H1 (cell line): ENCODE measurements around the gene ATP13A2. TPM values are rescaled to one million over a fixed set of nuclear protein-coding genes. Genes with fewer than 3 reads are reported as not detected.

Experiments
- CTCF ChIA-PET: fragments of 300-600 bp; sonication (Branson Sonifier 250); formaldehyde crosslinking; loops from one replicate; lab custom pipeline; 2021; ENCODE audit not compliant: partially characterized antibody; lab: Charles Lee
- POLR2A ChIA-PET: fragments of 300-600 bp; sonication (Branson Sonifier 250); formaldehyde crosslinking; loops from one replicate; lab custom pipeline; 2021; ENCODE audit warnings: inconsistent platforms; ENCODE audit not compliant: partially characterized antibody; lab: Charles Lee
- DNase-seq, 2 experiments: peaks; one replicate each; pipeline versions ENCODE4 v3.0.0 to v3.0.0-alpha.2; 2010 to 2022; ENCODE audit warnings: low spot score in 2 of 2, low read depth in 1 of 2, mixed read lengths in 1 of 2
- FAIRE-seq: peaks from 2 replicates; lab custom pipeline; 2011; peaks lifted over from hg19 to GRCh38; lab: Jason Lieb, UNC
- H2AFZ ChIP-seq: 2 replicates; pipeline ENCODE4 v1.8.1; 2012; ENCODE audit warnings: low read length, inconsistent platforms
- H2AK5ac ChIP-seq: 2 replicates; pipeline ENCODE4 v1.6.1; 2013; ENCODE audit warnings: low read depth, low read length
- H2BK120ac ChIP-seq: replicated peaks from 2 replicates; pipeline ENCODE3; 2013; ENCODE audit warnings: low read depth, low read length, inconsistent platforms
- H2BK12ac ChIP-seq: 2 replicates; pipeline ENCODE4 v1.6.1; 2013; ENCODE audit warnings: low read depth, low read length
- H2BK15ac ChIP-seq: 2 replicates; pipeline ENCODE4 v1.6.1; 2013; ENCODE audit warnings: low read length
- H2BK20ac ChIP-seq: 2 replicates; pipeline ENCODE4 v1.6.1; 2013; ENCODE audit warnings: low read length
- H2BK5ac ChIP-seq: 2 replicates; pipeline ENCODE4 v1.6.1; 2013; ENCODE audit warnings: low read depth, low read length
- H3K14ac ChIP-seq: 2 replicates; pipeline ENCODE4 v1.6.1; 2013; ENCODE audit warnings: inconsistent platforms; ENCODE audit not compliant: insufficient read length
- H3K18ac ChIP-seq: 2 replicates; pipeline ENCODE4 v1.6.1; 2013; ENCODE audit warnings: low read length; ENCODE audit errors: extremely low read depth
- H3K23ac ChIP-seq: 2 replicates; pipeline ENCODE4 v1.6.1; 2013; ENCODE audit warnings: inconsistent platforms; ENCODE audit not compliant: insufficient read length
- H3K23me2 ChIP-seq: 2 replicates; pipeline ENCODE4 v1.6.1; 2013; ENCODE audit warnings: low read depth, low read length
- H3K27ac ChIP-seq: 2 replicates; pipeline ENCODE4 v1.6.1; 2011; ENCODE audit warnings: low read depth, low read length, inconsistent platforms
- H3K27me3 ChIP-seq, 4 experiments: replicated peaks in 1 of 4; 1 replicate in 1 of 4; 2 replicates in 3 of 4; pipeline versions ENCODE4 v1.6.1 to v1.8.1; 2011 to 2013; ENCODE audit warnings: low read length in 3 of 4, mild to moderate bottlenecking in 3 of 4, inconsistent platforms in 2 of 4, mixed read lengths in 2 of 4, moderate library complexity in 1 of 4; ENCODE audit not compliant: control insufficient read depth in 3 of 4, insufficient read depth in 3 of 4; ENCODE audit errors: extremely low read depth in 1 of 4
- H3K36me3 ChIP-seq, 4 experiments: 2 replicates each; pipeline versions ENCODE4 v1.6.1 to v1.8.1; 2011 to 2013; ENCODE audit warnings: mild to moderate bottlenecking in 4 of 4, low read length in 3 of 4, moderate library complexity in 2 of 4, control low read depth in 1 of 4, inconsistent platforms in 1 of 4; ENCODE audit not compliant: insufficient read depth in 4 of 4, control insufficient read depth in 2 of 4
- H3K4ac ChIP-seq: replicated peaks from 2 replicates; pipeline ENCODE3; 2013; ENCODE audit warnings: low read length, low read depth, mixed read lengths, inconsistent platforms; ENCODE audit not compliant: insufficient read length
- H3K4me1 ChIP-seq, 4 experiments: replicated peaks in 1 of 4; 1 replicate in 1 of 4; 2 replicates in 3 of 4; pipeline versions ENCODE4 v1.6.1 to v1.8.1; 2011 to 2013; ENCODE audit warnings: low read length in 3 of 4, inconsistent platforms in 2 of 4, mixed read lengths in 1 of 4; ENCODE audit not compliant: insufficient read depth in 4 of 4, control insufficient read depth in 3 of 4
- H3K4me2 ChIP-seq, 2 experiments: 2 replicates each; pipeline versions ENCODE4 v1.6.1 to v1.8.1; 2011 to 2013; ENCODE audit warnings: low read depth in 2 of 2, low read length in 2 of 2, control low read depth in 1 of 2, inconsistent platforms in 1 of 2, mild to moderate bottlenecking in 1 of 2; ENCODE audit not compliant: insufficient read depth in 1 of 2
- H3K4me3 ChIP-seq, 4 experiments: fragments of 200-600, 300-600 bp in 1 of 4; sonication (generic), shearing (Covaris generic), sonication (Bioruptor Twin) in 1 of 4; 2 replicates each; pipeline versions ENCODE4 v1.5.1 to v1.8.1; 2011 to 2016; ENCODE audit warnings: low read length in 4 of 4, low read depth in 3 of 4, control low read depth in 2 of 4, inconsistent platforms in 2 of 4, mild to moderate bottlenecking in 2 of 4, mixed read lengths in 1 of 4, moderate library complexity in 1 of 4; ENCODE audit not compliant: insufficient read depth in 2 of 4; ENCODE audit errors: extremely low read depth in 1 of 4
- H3K56ac ChIP-seq: replicated peaks from 2 replicates; pipeline ENCODE3; 2013; ENCODE audit warnings: low read depth, mild to moderate bottlenecking, mixed read lengths, low read length, inconsistent platforms; ENCODE audit not compliant: insufficient read length
- H3K79me1 ChIP-seq: 2 replicates; pipeline ENCODE4 v1.6.1; 2013; ENCODE audit warnings: low read depth, low read length, control low read depth
- H3K79me2 ChIP-seq, 2 experiments: 2 replicates each; pipeline versions ENCODE4 v1.6.1 to v1.8.1; 2012 to 2013; ENCODE audit warnings: low read length in 2 of 2, mild to moderate bottlenecking in 2 of 2, inconsistent platforms in 1 of 2; ENCODE audit not compliant: insufficient read depth in 2 of 2, control insufficient read depth in 1 of 2
- H3K9ac ChIP-seq, 4 experiments: replicated peaks in 1 of 4; 1 replicate in 1 of 4; 2 replicates in 3 of 4; pipeline versions ENCODE4 v1.6.1 to v1.8.1; 2011 to 2013; ENCODE audit warnings: low read depth in 3 of 4, low read length in 3 of 4, control low read depth in 2 of 4, mild to moderate bottlenecking in 2 of 4, moderate library complexity in 2 of 4, inconsistent platforms in 1 of 4; ENCODE audit errors: extremely low read depth in 1 of 4
- H3K9me3 ChIP-seq, 2 experiments: 2 replicates each; pipeline versions ENCODE4 v1.6.1 to v1.8.1; 2012 to 2013; ENCODE audit warnings: mild to moderate bottlenecking in 2 of 2, moderate library complexity in 2 of 2, control low read depth in 1 of 2, inconsistent platforms in 1 of 2, low read depth in 1 of 2, low read length in 1 of 2, mixed read lengths in 1 of 2; ENCODE audit not compliant: insufficient read depth in 2 of 2
- H4K20me1 ChIP-seq, 2 experiments: replicated peaks in 1 of 2; 2 replicates each; pipeline versions ENCODE3 to v1.8.1; 2011 to 2013; ENCODE audit warnings: inconsistent platforms in 2 of 2, low read length in 2 of 2, mild to moderate bottlenecking in 1 of 2; ENCODE audit not compliant: insufficient read depth in 2 of 2, control insufficient read depth in 1 of 2
- H4K5ac ChIP-seq: 2 replicates; pipeline ENCODE4 v1.6.1; 2013; ENCODE audit warnings: low read length, low read depth, mixed read lengths, inconsistent platforms; ENCODE audit not compliant: insufficient read length
- H4K8ac ChIP-seq: 2 replicates; pipeline ENCODE4 v1.8.0; 2013; ENCODE audit warnings: mild to moderate bottlenecking, moderate library complexity, low read length, inconsistent platforms; ENCODE audit not compliant: insufficient read depth; ENCODE audit errors: extremely low read depth
- H4K91ac ChIP-seq: replicated peaks from 2 replicates; pipeline ENCODE3; 2013; ENCODE audit warnings: low read length, mixed read lengths, inconsistent platforms; ENCODE audit not compliant: insufficient read length
- GABPA ChIP-seq: IDR thresholded peaks from 2 replicates; pipeline ENCODE4 v1.6.1; 2011; ENCODE audit warnings: mild to moderate bottlenecking, low read length, moderate library complexity, borderline replicate concordance; ENCODE audit not compliant: insufficient read depth
- RFX5 ChIP-seq: IDR thresholded peaks from 2 replicates; pipeline ENCODE4 v1.6.1; 2011; ENCODE audit warnings: low read depth, low read length, improper control_type of control experiment, borderline replicate concordance
- TEAD4 ChIP-seq: IDR thresholded peaks from 2 replicates; pipeline ENCODE4 v1.6.1; 2012; ENCODE audit warnings: low read depth, low read length, inconsistent platforms, mixed read lengths
- WGBS, 2 experiments: shearing (Covaris generic) in 1 of 2; methylation state at CpG; one replicate each; pipeline versions ENCODE4 v1.1.6 to v1.1.7; 2013 to 2015; ENCODE audit warnings: low lambda C conversion rate in 2 of 2, mixed read lengths in 2 of 2, inconsistent platforms in 1 of 2, low coverage in 1 of 2, missing lambda C conversion rate in 1 of 2; ENCODE audit not compliant: insufficient replicate concordance in 2 of 2, insufficient coverage in 1 of 2, insufficient read length in 1 of 2; ENCODE audit errors: extremely low coverage in 1 of 2, missing lambda C conversion rate in 1 of 2; 5-methylcytosine and 5-hydroxymethylcytosine counted together
- polyA plus RNA-seq, 7 experiments: library from polyadenylated mRNA; depleted of rRNA in 3 of 7; stranded (reverse) in 5 of 7; unstranded in 2 of 7; fragments of >200 nt in 5 of 7; fragments of 200-250 nt in 2 of 7; gene quantifications; 1 replicate in 5 of 7; 2 replicates in 1 of 7; 4 replicates in 1 of 7; pipeline versions ENCODE4 v1.2.1 to v1.2.3, GENCODE V29; 2011 to 2013; ENCODE audit warnings: missing spikeins in 2 of 7, mixed read lengths in 2 of 7
- total RNA-seq: library from RNA; stranded (reverse); fragmentation: NEBNext Ultra II Directional; extraction: Animal tissue kit (Norgen Biotek cat#: 25700); gene quantifications from 2 replicates; pipeline ENCODE4 v1.2.1, GENCODE V29; 2021

Gene ATP13A2
- total and polyA plus RNA-seq, 2 of the 8 experiments (the other 6 are each of a cell fraction or from before 2014, with no cell fraction given), result 82.1 to 83.6 TPM

DNA sequence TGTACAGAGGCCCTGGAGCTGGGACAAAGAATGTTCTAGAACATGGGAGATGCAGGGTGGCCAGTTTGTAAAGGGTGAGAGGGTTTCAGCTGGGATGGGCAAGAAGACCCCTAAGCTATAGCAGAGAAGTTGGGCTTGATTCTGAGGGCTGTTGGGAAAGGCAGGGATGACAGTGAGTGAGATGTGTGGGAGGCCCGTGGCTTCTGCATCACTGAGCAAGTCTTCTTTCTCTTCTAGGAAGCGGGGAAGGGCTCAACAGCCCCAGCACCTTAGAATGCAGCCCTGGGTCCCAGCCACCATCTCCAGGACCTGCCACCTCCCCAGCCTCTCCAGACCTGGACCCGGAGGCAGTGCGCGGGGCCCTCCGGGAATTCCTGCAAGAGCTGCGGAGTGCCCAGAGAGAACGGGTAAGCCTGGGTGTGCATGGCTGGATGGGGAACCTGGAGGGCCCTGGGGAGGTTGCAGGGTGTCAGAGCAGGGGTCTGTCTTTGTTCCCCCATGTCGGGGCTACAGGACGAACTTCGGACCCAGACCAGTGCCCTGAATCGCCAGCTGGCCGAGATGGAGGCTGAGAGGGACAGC, 46.2 kb downstream of the ATP13A2 start:
- Histone ChIP-seq H2BK20ac (no peak overlapping the region), H3K27me3 (no peaks in the 10 kb centered on the region), H4K5ac (no peak overlapping the region), H3K14ac (no peak overlapping the region), H3K9ac (no peak overlapping the region), H4K20me1 (peaks cover 3 to 5% of the 10 kb centered on the region in 2 experiments), H3K27ac (no peak overlapping the region), H3K4me1 (no peaks in the 10 kb centered on the region), H3K18ac (no peak overlapping the region), H3K79me2 (no peaks in the 10 kb centered on the region), H3K4me2 (no peak overlapping the region), H3K36me3 (peaks cover 3 to 27% (median 13%) of the 10 kb centered on the region in 4 experiments; a peak in 6 of 8 replicates), H3K4ac (no peak overlapping the region), H3K9me3 (no peaks in the 10 kb centered on the region), H2BK5ac (no peak overlapping the region; the same call in 1 of the 2 replicates), H3K23ac (no peak overlapping the region), H2BK15ac (no peak overlapping the region), H3K4me3 (no peak overlapping the region), H2BK12ac (no peak overlapping the region), H2AFZ (no peak overlapping the region), H3K23me2 (no peaks in the 10 kb centered on the region), H4K8ac (no peak overlapping the region), H4K91ac (no peak overlapping the region), H2AK5ac (no peak overlapping the region), H2BK120ac (no peak overlapping the region), H3K56ac (no peak overlapping the region), H3K79me1 (no peaks in the 10 kb centered on the region)
- ChIA-PET CTCF (interaction anchor here (0.8 to 14.3 kb wide), 5 partner anchors 10 to 341 kb away, joined by 3 to 267 read pairs (median 95); partner anchors contain the start of gene MFAP2), POLR2A (interaction anchor here (0.7 to 9.5 kb wide), 3 partner anchors 10 to 14 kb away, joined by 3 to 92 read pairs (median 3); partner anchors contain the start of gene MFAP2)
- 90% methylated on average over 12 of the region's 13 CpGs; no CpG with 5 or more reads in 1 of the 2 experiments for WGBS, 2 experiments
- FAIRE-seq (no peak), DNase-seq (no peak)
- no peak for TF ChIP-seq GABPA
- TF ChIP-seq TEAD4, result no peak
- no peak for TF ChIP-seq RFX5
